ENCODE results near the gene PPP2R2D.

GRCh38 chr10:132002004-132002403 is 101.2 kb downstream of the PPP2R2D start:
- TF ChIP-seq ZNF384 (IDR thresholded peaks at IDR 0.05) (no peak), SUZ12 (IDR thresholded peaks at IDR 0.05) (no peak), BHLHE40 (IDR thresholded peaks at IDR 0.05; ENCODE audit: borderline replicate concordance) (no peak), L3MBTL2 (conservative IDR thresholded peaks at IDR 0.05) (no peak), ARNT (IDR thresholded peaks at IDR 0.05) (no peak), FOXK2 (IDR thresholded peaks at IDR 0.05) (no peak), SP1 (IDR thresholded peaks at IDR 0.05) (no peak), FOXA1 (IDR thresholded peaks at IDR 0.05) (no peak), PKNOX1 (IDR thresholded peaks at IDR 0.05) (no peak), LEF1 (IDR thresholded peaks at IDR 0.05; ENCODE audit: borderline replicate concordance) (no peak), ELF4 (IDR thresholded peaks at IDR 0.05) (no peak)
